GM18508 (cell line): ENCODE measurements around the gene MTHFS.

Experiments
- ATAC-seq: cut with Tn5 transposase; IDR thresholded peaks from one replicate; pipeline ENCODE4 v1.9.1; 2021; ENCODE audit warnings: moderate number of reproducible peaks; ENCODE audit not compliant: insufficient read depth, unreplicated experiment

The MTHFS gene

DNA sequence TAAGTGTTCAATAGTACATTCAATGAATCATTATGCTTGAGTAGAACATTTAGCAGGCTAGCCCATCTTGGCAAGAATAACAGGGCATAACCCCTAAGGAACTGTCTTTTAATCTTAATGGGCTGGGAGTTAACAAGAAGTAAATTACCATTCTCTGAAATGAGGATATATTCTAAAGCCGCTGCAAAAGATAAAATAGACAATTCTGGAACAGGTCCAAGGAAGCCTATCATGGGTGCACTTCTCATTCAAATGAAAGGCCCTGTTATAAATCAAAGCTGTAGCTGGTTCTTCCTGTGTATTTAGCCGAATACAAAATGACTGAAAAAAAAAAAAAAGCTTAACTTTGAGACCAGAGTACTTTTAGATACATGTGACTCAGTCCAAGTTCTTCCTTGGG lies 15.6 kb downstream of the MTHFS start:
- ATAC-seq = no peak

DNA sequence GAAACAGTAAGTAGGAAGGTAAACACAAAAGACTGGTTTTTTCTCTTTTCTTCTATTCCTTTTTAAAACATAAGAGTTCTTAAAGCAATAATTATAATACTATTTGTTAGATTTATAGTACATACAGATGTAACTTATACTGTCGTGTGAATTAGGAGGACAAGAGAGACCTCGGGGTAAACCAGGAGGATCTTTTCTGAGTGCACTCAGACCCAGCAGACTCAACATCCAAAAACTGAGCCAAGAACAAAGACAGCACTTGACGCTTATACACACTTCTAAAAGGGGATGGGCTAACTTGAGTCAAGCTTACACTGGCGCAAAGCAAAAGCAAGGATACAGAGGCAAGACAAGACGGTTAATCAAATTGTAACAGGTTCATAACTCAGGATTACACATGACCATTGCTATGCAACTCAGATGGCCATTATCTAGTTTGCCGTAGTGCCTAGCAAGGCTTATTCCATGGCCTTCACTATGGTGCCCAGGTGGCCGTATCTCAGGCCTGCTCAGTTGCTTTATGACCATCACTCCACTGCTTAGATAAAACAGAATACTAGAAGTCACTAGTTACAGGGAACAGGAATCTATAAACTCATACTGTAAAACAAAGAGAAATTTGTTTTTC lies 18.6 kb downstream of the MTHFS start:
- no peak for ATAC-seq

DNA sequence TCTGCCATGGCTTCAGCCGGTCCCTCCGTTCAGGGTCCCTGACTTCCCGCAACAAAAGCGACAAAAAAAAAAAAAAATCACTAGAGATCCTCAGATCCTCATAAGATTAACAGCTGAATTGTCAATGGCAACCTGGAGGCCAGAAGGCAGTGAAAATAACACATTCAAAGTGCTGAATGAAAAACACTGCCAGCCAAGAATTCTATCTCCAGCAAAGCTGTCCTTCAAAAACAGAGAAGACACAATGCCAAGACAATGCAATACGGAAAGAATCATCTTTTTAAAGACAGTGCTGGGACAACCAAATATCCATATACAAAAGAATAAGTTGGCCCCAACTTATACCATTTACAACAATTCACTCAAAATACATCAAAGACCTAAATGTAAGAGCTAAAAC lies 21.6 kb downstream of the MTHFS start:
- ATAC-seq = no peak

DNA sequence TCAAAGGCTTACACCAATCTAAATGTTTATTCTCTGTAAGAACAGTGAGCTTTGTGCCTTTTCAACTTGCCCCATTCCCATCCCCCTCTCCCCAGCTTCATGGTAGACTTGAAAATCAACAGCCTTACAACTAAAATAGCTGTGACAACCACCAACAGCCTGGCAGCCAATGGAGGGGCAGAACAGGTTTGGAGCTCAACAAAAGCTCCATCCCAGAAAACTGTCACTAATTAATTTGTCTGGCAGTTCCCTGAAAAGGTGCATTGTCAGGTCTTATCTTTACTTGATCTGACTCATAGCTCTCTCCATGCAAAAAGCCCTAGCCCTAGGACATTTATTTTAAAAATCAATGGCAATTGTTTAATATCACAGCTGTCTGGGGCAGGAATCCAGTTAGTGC lies 22.6 kb downstream of the MTHFS start:
- no peak for ATAC-seq

DNA sequence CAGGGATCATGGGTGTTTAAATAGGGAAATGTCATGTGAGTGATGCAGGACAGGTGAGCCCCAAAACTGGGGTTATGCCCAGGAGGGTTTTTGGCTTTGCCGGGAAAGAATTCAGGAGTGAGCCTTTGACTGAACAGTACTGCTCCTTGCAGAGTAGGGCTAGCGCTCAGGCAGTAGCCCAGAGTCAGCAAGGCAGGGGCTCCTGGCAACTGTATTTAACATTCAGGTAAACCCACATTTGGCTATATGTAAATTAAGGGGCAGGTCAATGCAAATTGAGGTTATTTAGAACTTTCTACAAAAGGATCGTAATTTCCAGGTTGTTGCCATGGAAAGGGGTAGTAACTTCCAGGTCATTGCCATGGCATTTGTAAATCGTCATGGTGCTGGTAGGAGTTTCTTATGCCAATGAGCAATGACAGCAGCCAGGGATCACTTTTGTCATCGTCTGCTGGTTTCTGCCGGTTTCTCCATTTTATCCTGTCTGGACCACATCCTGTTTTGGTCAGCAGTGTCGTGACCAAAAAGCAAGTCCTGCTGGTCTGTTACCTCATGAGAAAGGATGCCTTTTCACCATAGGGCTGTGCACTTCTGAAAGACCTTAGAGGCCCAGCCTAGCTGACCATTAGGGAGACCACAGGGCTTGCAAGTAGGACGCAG lies 24.3 kb downstream of the MTHFS start:
- no peak for ATAC-seq

DNA sequence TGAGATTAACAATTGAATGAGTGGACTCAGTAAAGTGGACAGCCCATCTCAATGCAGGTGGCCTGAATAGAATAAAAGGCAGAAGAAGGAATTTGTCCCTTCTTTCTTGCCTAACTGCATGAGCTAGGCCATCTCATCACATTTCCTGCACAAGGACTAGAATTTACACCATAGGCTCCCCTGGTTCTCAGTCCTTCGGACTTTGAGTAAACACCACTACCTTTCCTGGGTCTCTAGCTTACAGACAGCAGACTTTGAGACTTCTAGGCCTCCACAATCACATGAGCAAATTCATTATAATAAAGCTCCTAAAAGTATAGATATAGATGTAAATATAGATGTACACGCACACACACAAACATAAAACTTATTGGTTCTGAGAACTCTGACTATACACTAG lies 28.3 kb downstream of the MTHFS start:
- ATAC-seq = no peak

DNA sequence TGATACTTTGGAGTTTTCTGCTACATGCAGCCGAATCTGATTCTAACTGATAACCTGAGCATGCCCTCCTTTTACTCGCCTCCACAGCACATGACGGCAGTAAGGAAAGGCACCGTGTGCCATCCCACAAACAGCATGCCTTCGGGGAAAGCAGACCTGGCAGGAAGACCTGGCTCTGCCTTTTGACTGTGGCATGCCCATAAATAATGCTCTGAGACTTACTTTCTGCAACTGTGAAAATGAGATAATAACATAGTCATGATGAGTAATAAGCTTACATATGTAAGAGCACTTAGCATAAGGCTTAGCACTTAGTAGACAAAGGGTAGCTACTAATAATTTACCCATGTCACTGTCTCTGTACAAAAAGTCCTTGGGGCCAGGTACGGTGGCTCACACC lies 32.9 kb downstream of the MTHFS start:
- no peak for ATAC-seq

DNA sequence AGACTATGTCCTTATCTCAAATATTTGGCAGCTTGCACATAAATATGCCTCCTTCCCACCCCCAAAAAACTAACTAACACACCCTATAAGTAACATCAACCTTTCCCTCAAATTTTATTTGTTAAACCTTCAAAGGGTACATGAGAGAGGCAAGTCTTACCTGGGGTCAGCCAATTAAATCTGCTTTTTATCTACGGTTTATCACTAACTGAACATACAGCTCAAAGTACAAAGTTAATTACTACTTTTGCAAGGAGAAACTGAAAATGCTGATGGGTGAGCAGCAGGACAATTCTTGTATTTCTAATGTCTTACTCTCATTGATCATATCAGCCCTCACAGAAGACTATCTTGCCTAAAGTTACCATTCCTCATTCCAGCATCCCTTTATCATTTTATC lies 34.6 kb downstream of the MTHFS start:
- ATAC-seq = no peak

DNA sequence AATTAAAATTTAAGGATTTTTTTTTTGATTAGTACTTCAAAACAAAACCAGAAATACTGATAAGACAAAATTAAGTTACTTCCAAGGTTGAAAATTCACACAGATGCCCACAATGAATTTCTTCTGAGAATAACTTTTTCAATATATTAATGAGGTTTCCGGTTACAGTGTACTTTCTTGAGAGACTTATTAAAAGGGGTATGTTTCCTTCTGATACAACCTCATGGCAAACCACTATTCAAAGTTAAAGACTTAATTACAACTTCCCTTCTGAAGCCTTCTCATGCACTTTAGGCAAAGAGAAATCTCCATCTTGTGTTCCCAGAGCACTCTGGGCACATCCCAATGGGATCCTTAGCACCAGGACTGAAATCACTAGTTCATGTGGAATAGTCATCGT lies 36.2 kb downstream of the MTHFS start:
- no peak for ATAC-seq

DNA sequence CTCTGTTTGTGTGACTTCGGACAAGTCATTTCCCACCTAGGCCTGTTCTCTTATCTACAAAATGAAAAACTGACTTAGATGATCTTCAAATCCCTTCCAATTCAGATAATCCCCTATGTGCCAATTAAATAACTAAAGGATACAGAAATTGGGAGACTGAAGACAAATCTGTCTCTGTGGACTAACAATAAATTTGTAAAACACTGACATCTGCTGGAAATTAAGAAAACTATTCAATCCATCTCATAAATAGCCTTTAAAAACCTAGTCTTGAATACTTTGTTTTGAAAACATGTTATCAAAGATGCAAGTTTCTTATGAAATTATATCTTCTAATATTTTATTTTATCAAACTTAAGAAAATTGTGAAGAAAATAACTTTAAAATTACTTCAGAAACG lies 38.3 kb downstream of the MTHFS start:
- no peak for ATAC-seq

DNA sequence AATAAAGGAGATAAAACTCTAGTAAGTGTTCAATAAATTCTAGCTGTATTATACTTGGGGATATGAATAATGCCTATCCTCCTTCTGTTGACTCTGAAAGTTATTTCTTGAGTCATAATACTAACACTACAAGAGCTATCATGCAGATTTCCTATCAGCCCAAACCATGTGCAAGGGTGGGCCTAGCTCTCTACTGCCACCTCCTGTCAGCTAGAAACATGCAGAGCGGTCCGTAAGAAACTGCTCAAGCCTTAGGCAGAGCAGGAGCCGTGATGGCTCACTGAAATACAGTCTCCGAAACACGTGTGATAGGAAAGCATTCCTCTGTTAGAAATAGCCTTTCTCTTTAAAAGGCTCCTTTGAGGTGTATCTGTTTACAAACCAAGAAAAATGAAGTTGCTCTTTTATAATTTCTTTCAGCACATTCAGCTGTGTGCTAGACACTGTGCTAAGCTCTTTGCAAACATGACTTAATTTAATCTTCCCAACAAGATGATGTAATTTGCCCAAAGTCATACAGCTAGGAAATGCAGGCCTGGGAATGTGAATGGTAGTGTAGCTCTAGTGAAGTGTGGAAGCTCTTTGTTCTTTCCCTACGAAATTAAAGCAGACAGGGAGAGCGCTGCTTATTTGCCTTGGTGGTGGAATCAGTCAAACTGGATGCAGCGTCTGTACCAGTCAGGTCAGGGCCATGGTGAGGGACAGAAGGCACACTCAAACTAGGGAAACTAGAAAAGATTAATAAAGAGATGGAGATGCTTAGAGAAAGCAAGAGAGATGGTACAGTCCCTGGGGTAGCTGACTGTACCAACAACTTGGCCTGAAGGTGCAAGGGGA lies 43.1 kb downstream of the MTHFS start:
- ATAC-seq = no peak

DNA sequence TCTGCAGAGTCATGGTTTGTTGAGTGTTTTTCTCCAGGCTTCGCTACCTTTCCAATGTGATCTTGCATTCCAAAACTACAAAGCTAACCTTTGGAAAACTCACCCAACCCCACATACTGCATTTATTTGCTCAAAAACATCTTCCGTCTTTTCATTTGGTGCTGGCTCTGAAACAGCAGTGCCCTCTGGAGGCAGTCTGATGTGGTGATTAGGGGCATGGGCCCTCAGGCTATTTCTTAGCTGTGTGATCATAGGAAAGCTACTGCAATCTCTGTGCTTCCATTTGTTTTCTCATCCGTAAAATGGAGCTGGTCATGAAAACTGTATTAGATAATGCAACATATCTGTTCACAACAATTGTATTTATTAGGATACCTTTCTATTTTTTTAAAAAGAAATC lies 47.0 kb downstream of the MTHFS start:
- no peak for ATAC-seq

DNA sequence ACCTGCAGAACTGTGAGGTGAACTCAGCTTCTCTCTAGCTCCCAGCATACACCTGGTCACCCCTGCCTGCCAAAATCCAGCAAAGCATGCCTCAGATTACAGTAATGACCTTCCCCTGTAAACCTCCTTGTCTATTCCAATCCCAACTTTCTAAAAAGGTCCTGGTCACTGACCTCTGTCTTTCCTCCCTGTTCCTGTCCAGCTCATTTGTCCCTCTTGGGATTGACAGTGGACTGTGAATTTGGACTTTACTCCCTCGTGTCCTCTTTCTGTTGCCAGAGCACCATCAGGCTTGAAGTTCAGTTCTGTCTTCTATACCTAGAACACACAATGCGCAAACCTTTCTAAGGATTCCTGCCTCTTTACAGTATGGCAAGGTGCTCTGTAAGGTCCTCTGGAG lies 50.3 kb downstream of the MTHFS start:
- no peak for ATAC-seq

DNA sequence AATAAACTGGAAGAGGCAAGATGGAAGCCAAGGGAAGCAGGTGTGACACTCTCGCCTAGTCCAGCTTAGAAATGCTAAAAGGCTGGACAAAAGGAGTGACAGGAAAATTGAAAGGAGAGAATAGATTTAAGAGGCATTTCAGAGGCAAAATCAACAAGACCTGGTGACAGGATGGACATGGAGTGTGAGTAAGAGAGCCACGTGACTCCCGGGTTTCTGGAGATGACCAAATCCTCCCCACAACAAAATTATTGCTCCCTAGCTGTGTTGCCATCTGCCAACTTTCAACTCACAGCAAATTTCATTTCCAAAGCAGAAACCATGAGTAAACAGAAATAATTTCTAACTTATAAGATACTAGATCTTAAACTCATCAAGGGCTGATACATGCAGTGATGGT lies 52.6 kb downstream of the MTHFS start:
- no peak for ATAC-seq

DNA sequence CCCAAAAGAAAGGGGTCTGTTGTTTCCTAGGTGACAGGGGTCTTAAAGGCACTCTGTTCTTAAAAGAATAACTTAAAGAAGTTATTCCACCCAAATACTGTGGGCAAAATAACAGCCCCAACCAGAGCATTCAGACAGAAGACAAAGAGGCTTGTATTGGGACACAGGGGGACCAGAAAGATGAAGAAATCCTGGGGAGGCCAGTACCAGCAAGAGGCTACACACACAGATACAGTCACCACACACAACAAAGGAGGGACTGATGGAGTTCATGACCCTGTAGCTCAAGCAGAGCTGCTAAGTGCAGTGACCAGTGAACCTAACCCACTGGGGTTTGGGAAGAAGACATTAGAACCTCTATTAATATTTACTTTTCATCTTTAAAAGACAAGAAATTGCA lies 59.0 kb downstream of the MTHFS start:
- no peak for ATAC-seq

DNA sequence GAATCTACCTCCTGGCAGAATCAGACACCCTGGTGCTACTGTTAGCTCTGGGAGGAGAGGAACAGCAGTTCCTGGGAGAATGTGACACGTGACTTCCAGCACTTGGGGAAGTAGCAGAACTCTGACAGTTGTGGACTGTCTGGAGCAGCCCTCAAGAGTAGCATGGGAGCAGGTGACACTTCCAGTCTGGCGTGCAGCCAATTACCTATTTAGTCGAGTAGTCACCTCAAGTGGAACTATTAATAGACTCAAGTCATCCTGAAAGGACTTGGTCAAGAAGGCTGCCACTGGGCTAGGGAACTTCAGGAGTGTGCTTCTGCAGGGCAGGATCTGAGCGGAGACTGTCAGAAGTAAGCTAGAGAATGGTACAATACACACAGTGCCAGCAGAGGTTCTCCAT lies 62.3 kb downstream of the MTHFS start:
- no peak for ATAC-seq

DNA sequence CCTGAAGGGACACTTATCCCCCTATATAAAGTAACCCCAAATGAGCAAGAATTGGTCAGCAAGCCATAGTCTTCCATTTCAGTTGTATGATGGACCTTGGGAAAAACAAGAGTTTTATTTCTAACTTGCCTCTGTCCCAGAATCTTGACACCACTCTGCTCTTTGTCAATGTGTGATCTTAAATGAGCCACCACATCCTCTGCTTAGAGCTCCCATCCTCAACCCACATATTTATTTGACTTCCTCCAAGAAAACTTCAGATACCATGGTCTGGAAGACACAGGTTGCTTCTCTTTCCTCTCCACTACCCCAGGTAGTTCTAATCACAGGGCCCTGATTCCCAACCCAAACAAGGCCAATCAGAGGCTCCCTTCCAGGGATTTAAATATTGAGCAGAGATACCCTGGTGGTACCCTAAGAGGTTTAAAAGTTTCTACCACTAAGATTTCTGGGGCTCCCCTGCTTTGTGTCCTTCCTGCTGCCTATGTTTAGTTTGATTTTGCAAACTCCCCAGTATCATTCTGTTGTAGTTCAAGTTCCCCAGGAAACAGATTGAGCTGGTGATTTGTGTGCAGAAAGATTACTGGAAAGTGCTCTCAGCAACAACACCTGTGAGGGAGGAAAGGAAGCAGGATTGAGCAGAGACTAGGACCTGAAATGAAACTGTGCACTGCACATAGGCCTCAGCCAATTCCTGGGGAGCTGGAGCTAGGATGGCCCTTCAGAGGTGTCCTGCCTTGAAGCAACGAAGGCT lies 64.3 kb downstream of the MTHFS start:
- ATAC-seq = no peak

DNA sequence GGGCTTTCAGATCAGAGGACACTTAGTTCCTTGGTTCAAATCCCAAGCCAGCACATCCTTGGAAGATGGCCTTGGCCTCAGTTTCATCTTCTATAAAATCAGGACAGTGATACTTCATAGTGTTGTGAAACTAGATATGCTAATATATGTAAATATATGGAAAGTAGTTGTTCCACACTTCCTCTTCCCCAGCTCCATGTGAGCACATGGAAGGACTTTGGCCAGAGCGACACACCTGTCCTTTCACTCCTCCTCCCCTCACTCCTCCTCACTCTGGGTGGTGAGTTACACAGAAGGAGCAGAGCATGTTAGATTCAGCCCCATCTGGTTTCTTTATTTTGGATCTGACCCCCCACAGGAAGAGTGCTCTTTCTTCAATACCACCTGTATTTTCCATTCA lies 65.2 kb downstream of the MTHFS start:
- no peak for ATAC-seq

DNA sequence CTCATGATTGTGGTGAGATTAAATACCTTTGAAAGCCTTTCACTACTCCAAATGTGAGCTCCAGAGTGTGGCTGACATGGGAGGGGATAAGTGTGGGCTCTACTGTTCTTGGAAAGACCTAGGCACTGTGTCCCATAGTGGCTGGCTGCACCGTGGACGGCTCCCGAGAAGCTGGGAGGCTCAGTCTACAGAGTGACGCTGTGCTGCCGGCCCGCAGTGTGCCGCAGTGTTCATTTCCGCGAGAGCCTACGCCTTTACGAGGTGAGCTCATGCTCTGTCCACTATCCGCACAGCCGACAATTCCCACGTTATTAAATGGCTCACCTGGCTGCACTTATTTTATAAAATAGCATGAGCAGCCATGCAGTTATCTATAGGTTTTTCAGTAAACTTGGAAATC lies 66.9 kb downstream of the MTHFS start:
- ATAC-seq = no peak

DNA sequence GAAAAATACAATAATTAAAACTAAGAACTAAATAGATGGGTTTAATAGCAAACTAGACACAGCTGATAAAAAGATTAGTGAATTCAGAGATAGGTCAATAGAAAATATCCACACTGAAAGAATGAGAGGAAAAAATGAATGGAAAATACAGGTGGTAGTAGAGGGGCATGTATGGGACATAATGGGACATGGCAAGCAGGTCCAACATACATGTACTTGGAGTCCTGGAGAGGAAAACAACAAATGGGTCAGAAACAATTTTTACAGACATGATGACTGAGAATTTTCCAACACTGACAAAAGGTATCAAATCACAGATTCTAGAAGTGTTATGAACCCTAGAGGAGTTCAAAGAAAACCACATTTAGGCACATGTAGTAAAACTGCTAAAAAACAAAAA lies 68.4 kb downstream of the MTHFS start:
- no peak for ATAC-seq

DNA sequence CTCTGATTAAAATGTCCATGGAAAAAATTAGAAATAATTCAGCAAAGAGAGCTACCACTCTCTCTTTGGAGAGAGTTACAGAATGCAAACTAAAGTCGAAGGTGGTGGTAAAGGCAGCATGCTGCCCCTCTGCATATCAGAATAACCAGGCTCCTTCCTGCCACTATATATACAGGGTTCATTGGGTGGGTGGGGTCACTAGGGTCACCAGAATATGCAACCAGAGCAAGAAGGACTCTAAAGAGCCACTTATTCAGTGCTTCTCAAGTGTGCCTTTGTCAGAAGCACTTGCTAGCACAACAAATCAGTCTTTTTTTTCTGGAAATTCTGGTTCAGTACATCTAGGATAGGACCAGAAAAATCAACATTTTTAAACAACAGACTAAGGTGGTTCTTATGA lies 70.0 kb downstream of the MTHFS start:
- ATAC-seq = no peak
